MV-4-11 (cell line): ENCODE results near the gene DYNC1LI2.
"Not testable (repeated sequence)": the region's sequence is repeated elsewhere in the genome, so short reads cannot be mapped to it uniquely, and the experiment has no call there.

Experiments
- DNase-seq: peaks from one replicate; lab custom pipeline; 2025; lab: John Stamatoyannopoulos, UW

Gene DYNC1LI2

GRCh38 chr16:66751303-66751991 is at the start of gene DYNC1LI2:
Gene DYNC1LI2 (minus strand): TSS chr16:66751609. CDS start chr16:66751591, 18 bp downstream.
- DNase-seq: peak; percentile 52

GRCh38 chr16:66800856-66801255 is 49.4 kb upstream of the DYNC1LI2 start:
- DNase-seq: no peak

GRCh38 chr16:66798161-66798560 is 46.8 kb upstream of the DYNC1LI2 start:
- DNase-seq: no peak

- DNase-seq: not testable (repeated sequence)
Measured at GRCh38 chr16:66793984-66794383, 42.6 kb upstream of the DYNC1LI2 start.

- DNase-seq: no peak
Measured at GRCh38 chr16:66790130-66790733, 38.8 kb upstream of the DYNC1LI2 start.

- no peak for DNase-seq
Measured at GRCh38 chr16:66787427-66787826, 36.0 kb upstream of the DYNC1LI2 start.

GRCh38 chr16:66786551-66786950 is 35.1 kb upstream of the DYNC1LI2 start:
- DNase-seq: no peak

GRCh38 chr16:66776457-66776856 is 25.0 kb upstream of the DYNC1LI2 start:
- DNase-seq: no peak

GRCh38 chr16:66774981-66775380 is 23.6 kb upstream of the DYNC1LI2 start:
- DNase-seq: peak; percentile 70

GRCh38 chr16:66758086-66758485 is 6.7 kb upstream of the DYNC1LI2 start:
- no peak for DNase-seq

GRCh38 chr16:66754819-66755218 is 3.4 kb upstream of the DYNC1LI2 start:
- DNase-seq: no peak

GRCh38 chr16:66754211-66754610 is 2.8 kb upstream of the DYNC1LI2 start:
- no peak for DNase-seq

- no peak for DNase-seq
Measured at GRCh38 chr16:66752958-66753357, 1.5 kb upstream of the DYNC1LI2 start.

- DNase-seq: no peak
Measured at GRCh38 chr16:66752379-66752778, 970 bp upstream of the DYNC1LI2 start.

GRCh38 chr16:66751992-66752322 is 548 bp upstream of the DYNC1LI2 start:
- no peak for DNase-seq

GRCh38 chr16:66751053-66751302 is 431 bp downstream of the DYNC1LI2 start:
- DNase-seq: no peak

GRCh38 chr16:66750279-66751052 is 943 bp downstream of the DYNC1LI2 start:
- DNase-seq: no peak

- DNase-seq: peak; percentile 100
Measured at GRCh38 chr16:66746682-66747081, 4.7 kb downstream of the DYNC1LI2 start.

GRCh38 chr16:66746048-66746447 is 5.4 kb downstream of the DYNC1LI2 start:
- peak; percentile 78 for DNase-seq

GRCh38 chr16:66741950-66742808 is 9.2 kb downstream of the DYNC1LI2 start:
- DNase-seq: no peak

- peak; percentile 39 for DNase-seq
Measured at GRCh38 chr16:66741169-66741900, 10.1 kb downstream of the DYNC1LI2 start.

GRCh38 chr16:66740533-66740932 is 10.9 kb downstream of the DYNC1LI2 start:
- DNase-seq: no peak
